HG03066 (cell line): ENCODE data around the gene SLC25A11.

Experiments used
- ATAC-seq: cut with Tn5 transposase; IDR thresholded peaks from one replicate; pipeline ENCODE4 v1.9.1; 2021; ENCODE audit warnings: low read depth; ENCODE audit not compliant: unreplicated experiment

SLC25A11 gene

DNA sequence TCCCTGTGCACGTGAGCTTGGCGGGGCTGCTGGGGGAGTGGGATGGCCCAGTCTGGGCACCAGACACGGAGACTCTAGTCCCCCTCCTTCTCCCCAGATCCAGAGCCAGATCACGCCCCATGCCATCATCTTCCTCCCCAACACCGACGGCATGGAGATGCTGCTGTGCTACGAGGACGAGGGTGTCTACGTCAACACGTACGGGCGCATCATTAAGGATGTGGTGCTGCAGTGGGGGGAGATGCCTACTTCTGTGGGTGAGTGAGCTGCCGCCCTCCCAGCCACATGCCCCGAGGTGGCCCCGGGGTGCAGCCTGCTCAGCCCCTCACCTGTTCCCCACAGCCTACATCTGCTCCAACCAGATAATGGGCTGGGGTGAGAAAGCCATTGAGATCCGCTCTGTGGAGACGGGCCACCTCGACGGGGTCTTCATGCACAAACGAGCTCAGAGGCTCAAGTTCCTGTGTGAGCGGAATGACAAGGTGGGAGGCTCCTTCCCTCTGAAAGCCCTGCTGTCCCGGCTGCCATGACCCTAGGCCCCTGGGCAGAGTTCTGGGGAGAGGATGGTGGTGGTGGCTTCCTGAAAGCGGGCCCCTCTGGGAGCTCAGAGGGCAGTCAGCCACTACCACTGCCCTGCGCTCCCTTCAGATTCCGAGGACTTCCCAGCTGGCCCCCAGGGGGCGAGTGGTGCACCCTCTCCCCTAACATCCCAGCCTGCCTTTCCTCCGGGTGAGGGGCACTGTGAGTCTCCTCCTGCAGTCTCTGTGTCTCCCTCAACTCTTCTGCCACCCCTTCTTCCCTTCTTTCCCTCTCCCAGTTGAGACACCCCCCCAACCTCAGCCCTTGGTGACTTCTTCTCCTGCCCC, 43.3 kb downstream of the SLC25A11 start:
- ATAC-seq = no peak

DNA sequence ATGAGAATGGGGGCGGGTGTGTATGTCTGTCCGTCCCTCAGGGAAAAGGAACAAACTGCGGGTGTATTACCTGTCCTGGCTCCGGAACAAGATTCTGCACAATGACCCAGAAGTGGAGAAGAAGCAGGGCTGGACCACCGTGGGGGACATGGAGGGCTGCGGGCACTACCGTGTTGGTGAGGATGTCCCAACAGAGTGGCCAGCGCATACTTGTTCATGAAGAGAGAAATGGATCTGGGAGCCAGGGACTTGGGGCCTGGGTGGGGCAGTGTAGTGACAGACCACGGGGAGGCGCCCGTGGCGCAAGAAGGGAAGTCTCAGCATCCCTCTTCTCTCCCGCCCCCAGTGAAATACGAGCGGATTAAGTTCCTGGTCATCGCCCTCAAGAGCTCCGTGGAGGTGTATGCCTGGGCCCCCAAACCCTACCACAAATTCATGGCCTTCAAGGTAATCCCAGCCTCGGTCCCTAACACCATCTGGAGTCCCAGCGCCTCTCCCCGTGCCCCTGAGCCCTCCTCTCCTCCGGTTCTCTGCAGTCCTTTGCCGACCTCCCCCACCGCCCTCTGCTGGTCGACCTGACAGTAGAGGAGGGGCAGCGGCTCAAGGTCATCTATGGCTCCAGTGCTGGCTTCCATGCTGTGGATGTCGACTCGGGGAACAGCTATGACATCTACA, 44.1 kb downstream of the SLC25A11 start:
- no peak for ATAC-seq

DNA sequence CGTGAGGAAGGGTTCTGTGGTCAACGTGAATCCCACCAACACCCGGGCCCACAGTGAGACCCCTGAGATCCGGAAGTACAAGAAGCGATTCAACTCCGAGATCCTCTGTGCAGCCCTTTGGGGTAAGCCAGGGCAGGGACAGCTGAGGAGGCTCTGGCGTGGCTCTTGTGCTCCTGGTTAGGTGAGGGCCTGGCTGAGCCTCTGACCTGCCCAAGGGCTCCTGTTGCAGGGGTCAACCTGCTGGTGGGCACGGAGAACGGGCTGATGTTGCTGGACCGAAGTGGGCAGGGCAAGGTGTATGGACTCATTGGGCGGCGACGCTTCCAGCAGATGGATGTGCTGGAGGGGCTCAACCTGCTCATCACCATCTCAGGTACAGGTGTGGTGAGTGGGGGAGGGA, 44.7 kb downstream of the SLC25A11 start:
- ATAC-seq = no peak

DNA sequence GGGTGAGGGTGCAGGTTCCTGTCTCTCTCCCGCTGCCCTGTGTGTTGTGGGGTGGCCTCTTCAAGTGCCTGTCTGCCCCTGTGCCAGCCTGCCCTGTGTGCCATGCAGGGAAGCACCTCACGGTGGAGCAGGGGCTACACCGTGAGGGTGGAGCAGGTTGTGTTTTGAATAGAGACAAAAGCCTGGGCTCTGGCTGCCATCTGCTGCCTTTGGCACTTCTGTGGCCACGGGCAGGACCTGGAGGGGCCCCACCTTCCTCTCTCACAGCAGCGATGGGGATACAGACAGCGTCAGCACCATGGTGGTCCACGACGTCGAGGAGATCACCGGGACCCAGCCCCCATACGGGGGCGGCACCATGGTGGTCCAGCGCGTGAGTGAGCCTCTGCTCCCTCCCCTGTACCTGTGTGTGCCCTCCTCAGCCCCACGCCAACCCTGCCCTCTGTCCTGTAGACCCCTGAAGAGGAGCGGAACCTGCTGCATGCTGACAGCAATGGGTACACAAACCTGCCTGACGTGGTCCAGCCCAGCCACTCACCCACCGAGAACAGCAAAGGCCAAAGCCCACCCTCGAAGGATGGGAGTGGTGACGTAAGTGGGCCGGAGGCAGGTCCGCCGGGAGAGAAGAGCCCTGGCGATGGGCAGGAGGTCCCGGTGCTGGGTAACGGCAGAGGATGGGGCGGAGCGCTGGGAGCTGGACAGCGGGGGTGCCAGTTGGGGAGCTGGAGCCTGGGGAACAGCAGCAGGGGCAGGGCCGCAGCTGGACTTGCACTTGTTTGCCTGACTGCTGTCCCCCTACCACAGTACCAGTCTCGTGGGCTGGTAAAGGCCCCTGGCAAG, 45.9 kb downstream of the SLC25A11 start:
- no peak for ATAC-seq

DNA sequence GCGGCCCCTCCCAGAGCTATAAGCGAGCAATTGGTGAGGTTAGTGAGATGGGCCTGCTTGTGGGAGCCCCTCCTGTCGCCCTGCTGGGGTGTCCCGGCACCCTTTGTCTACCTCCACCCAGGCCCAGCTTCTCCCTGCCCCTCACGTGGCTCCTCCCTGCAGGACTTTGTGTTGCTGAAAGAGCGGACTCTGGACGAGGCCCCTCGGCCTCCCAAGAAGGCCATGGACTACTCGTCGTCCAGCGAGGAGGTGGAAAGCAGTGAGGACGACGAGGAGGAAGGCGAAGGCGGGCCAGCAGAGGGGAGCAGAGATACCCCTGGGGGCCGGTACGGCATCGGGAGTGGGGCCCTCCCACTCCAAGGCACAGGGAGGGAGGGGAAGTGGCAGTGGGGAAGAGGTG, 46.6 kb downstream of the SLC25A11 start:
- ATAC-seq = no peak

- no peak for ATAC-seq
These were observed 47.2 kb downstream of the SLC25A11 start for GRCh38 chr17:4892499-4893221.

DNA sequence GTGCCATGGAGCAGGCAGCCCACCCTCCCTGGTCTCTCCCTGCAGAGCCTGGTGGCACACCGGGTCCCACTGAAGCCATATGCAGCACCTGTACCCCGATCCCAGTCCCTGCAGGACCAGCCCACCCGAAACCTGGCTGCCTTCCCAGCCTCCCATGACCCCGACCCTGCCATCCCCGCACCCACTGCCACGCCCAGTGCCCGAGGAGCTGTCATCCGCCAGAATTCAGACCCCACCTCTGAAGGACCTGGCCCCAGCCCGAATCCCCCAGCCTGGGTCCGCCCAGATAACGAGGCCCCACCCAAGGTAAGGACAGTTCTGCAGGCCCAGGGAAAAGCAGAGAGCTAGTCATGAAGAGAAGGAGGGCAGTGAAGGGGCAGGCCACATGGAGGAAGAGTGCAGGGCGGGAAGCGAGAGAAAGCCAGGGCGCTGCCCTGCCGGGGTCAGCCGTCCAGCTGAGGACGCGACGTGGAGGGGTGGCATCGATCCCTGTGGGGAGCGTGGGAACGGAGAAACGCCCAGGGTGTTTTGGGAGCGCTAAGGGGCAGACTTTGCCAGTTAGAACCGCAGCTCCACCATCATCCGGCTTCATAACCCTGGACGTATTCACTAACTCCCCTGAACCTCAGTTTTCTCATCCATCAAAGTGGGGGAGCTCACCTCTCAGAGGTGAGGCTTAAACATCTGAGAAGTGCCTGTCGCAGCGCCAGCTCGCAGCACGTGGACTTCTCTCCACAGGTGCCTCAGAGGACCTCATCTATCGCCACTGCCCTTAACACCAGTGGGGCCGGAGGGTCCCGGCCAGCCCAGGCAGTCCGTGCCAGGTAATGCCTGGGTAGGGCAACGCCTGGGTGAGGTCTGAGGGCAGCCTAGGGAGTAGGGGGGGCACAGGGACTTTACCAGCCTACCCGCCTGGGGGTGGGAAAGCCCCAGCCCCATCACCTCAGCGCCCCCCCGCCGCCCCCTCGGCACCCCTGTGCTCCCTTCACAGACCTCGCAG, 48.1 kb downstream of the SLC25A11 start:
- no peak for ATAC-seq

GRCh38 chr17:4887581-4887980, 52.3 kb downstream of the SLC25A11 start:
- ATAC-seq = no peak
